COR-L47 (cell line): Measurements from ENCODE around the gene MEPCE.
"Not testable (repeated sequence)": the region's sequence is repeated elsewhere in the genome, so short reads cannot be mapped to it uniquely, and the experiment has no call there.

Experiments
- DNase-seq: peaks from one replicate; lab custom pipeline; 2025; lab: John Stamatoyannopoulos, UW

MEPCE gene

DNA sequence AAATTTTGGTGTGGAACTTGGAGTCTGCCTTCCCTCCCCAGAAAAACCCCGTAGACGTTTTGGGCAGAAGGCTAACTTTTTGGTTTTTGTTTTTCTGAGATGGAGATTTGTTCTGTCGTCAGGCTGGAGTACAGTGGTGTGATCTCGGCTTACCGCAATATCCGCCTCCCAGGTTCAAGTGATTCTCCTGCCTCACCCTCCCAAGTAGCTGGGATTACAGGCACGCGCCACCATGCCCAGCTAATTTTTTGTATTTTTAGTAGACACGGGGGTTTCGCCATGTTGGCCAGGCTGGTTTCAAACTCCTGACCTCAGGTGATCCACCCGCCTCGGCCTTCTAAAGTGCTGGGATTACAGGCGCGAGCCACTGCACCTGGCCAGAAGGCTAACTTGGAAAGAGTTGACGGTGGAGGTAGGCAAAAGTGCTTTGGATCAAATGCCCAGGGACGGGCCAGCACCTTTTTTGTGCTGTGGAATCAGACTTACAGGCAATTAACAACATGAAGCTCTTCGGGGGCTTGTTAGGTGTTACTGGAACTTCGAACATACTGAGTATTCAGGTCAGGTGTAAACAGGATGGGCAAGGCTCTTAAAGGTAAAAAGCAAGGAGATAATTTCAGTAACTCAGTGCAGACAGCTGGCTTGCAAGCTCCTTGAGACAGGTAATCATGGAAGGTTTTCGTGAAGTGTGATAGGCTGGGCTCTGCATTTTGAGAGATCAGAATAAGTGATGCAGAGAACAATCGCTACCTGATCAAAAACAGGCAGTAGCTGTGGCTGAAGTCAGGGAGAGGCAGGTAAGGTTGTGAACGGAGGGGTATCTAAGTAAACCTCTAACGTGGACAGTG, 4.9 kb downstream of the MEPCE start:
- no peak for DNase-seq

DNA sequence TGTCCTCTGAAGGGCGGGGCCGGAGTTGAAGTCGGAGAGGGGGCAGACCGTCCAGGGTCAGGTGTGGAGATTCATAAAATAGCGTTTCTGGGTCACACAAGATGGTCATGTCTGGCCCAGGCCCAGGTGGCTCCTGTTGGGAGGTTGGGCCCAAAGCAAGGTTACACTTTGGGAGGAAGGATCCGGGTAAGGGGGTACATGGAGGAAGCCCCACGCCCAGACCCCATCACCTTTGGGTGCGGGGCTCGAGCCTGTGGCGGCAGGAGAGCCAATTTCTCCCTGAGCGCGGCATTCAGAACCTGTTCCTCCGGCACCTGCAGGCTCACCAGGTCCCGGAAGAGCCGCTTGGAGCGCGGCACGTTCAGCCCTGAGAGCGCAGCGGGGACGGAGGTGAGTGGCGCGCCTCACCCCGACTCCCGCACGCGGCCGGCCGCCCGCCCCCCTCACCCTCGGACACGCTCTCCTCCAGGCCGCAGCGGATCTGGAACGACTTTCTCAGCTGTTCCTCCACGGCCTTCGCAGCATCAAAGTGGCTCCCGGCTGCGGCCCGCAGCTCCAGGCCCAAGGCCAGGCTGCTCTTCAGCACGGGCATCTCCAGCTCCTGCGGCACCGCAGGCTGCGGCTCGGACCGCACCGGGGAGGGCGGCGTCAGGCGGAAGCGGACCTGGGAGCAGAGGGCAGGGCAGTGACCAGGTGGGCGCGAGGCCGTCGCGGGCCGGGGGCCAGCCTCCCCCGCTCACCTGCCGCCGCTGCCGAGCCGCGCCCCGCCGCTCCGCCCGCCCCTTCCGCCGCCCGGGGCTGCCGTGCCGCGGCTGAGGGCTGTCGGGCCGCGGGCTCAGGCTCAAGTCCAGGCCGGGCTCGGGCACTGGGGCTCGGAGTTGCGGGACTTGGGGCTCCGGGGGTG, 6.0 kb downstream of the MEPCE start:
- DNase-seq = peak; percentile 52

DNA sequence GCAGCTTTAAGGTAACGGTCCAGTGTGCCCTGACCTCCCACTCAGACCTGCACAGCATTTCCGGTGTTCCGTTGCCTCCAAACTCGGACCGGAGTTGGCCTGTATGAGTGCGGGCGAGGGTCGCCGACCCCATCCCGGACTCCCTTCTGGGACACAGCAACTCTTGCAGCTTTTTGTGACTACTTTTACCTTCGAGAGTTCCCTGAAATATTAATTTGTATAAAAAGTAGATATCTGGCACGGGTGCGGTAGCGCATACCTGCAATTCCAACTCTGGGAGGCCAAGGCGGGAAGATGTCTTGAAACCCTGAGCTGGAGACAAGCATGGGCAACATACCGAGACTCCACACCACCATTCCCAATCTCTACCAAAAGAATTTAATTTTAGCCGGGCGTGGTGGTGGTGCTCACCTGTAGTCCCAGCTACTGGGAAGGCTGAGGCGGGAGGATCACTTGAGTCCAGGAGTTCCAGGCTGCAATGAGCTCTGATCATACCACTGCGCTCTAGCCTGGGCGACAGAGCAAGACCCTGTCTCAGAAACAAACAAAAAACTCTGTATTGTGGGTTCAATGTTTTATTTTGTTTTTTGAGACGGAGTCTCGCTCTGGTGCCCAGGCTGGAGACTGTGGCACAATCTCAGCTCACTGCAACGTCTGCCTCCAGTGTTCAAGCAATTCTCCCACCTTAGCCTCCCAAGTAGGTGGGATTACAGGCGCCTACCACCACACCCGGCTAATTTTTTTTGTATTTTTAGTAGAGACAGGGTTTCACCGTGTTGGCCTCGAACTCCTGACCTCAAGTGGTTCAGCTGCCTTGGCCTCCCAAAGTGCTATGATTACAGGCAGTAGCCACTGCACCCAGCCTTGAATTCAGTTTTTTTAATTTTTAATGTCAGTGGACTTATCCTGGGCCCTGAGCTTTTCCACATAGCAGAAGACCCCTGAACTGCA, 7.8 kb downstream of the MEPCE start:
- DNase-seq = no peak

DNA sequence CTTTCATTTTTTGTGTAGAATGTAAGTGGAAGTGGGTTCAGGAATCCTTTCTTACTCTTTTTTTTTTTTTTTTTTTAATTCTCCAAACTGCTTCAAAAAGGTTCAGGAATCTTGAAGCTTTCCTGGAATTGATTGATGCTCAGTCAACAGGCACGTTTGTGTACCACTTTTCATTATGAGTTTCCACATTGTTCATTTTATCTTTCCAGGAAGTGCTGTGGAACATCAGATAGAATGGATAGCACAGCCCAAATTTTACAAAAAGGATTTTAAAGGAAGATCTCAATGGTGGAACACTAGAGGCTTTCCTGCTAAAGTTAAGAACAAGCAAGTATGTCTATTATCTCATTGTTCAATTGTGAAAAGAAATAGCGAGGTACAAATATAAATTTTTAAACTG, 8.5 kb downstream of the MEPCE start:
- no peak for DNase-seq

DNA sequence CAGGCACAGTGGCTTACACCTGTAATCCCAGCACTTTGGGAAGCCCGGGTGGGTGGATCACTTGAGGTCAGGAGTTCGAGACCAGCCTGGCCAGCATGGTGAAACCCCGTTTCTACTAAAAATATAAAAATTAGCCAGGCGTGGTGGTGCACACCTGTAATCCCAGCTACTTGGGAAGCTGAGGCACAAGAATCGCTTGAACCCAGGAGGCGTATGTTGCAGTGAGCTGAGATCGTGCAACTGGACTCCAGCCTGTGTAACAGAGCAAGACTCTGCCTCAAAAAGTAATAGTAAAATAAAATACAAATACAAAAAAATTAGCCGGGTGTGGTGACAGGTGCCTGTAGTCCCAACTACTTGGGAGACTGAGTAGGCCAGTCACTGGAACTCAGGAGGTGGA, 9.1 kb downstream of the MEPCE start:
- DNase-seq = not testable (repeated sequence)

DNA sequence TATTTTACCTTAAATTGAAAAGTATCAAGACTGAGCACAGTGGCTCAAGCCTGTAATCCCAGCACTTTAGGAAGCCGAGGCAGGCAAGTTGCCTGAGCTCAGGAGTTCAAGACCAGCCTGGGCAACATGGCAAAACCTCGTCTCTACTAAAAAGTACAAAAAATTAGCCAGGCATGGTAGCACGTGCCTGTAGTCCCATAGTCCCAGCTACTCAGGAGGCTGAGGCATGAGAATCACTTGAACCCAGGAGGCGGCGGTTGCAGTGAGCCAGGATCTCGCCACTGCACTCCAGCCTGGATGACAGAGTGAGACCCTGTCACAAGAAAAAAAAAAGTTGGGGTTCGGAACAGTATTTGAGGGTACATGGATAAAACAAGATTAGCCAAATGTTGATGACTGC, 9.6 kb downstream of the MEPCE start:
- not testable (repeated sequence) for DNase-seq

DNA sequence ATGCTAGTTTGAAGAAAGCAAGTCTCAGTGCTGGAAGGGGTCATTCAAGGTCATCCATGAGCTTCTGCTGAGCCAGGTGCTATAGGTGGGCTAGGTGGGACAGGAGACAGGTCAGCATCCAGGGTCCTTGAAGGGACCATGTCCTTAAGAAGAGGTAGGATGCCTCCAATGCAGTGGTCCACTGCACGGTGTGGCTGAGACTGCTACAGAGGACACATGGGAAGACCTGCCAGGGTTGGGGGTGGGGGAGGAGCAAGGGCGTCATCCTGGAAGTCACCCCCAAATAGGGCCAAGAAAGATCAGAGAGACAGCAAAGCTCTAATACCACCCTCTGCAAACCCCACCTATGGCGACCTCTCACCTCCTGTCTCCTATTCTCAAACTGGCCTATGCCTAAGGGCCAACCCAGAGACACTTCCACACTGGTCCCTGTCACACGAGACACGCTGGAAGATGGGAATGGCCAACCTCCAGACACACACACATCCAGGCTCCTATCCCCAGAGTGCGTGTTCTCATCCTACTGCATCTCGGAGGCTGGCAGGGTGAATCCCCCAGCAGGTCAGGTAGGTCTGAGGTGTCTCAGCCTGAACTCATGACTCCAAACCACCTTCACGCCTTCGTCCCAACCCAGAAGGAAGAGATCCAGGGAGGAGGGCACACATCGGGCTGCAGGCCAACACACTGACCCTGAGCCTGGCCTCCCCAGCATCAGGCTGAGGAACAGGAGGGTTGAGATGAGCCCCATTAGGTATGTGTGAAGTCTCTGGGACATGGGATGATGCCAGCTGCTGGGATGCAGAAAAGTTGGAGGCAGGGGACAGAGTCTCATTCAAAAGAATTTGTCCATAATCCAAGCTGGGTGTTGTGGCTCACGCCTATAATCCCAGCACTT, 12.3 kb downstream of the MEPCE start:
- no peak for DNase-seq

DNA sequence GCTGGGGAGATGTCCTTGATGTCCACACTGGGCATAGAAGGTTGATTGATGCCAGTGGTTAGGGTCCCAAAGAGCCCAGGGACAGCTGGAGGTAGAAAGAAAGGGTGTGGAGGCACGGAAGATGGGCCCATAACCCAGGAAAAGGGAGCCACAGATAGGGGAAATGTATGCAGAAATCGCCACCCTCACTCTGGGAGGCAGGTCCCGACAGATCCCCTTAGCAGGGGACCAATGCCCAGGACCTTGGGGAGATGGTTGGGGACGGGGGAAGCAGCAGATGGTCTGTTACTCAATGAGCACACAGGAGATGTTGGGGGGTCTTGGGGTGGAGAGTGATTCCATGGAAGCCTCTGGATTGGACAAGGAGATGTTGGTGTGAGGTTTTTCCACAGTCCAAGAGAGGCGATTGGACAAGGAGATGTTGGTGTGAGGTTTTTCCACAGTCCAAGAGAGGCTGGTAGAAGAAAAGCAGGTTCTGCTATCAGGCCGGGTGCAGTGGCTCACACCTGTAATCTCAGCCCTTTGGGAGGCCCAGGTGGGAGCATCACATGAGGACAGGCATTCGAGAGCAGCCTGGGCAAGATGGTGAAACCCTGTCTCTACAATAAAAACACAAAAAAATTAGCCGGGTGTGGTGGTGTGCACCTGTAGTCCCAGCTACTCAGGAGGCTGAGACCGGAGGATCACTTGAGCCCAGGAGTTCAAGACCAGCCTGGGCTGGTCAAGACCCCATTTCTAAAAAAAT, 13.6 kb downstream of the MEPCE start:
- no peak for DNase-seq

DNA sequence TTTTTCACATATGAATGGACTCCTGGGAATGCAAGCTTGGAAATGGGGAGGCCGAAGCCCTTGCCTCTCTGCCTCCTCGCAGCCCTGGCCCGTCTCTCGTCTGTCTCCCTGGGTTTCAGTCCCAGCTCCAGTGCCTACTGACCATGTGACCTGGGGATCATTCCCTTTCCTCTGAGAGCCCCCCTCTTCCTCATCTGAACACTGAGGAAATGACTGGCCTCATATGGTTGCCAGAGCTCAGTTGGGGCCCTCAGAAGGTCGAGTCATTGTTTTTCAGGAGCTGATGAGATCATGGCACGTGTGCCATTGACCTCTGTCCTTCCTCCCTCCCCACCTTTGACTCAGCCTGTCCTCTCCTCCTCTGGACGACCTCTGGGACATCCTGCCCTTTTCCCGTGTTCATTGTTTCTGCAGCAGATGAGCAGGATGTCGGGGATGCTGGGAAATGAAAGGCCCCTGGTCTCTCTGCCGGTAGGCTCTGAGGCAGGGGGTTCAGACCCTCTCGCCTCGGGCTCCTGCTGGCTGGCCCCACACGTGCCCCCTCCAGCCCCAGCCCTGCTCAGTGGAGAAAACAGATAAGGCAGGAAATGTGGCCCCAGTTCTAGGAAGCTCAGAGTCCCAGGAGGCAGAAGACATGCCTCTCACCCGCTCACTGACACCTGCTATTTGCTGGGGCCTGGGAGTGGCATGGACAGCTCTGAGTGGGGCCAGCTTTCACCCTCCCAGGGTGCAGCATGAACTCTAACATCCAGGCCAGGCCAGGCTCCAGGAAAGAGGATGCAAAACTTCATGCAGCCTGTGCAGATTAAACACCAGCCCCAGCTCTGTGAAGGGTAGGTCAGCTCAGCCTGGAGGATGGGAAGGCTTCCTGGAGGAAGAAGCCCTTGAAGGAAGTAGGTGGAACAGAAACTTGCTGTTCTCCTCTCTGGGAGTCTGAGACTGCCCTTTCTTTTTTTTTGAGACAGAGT, 15.0 kb downstream of the MEPCE start:
- no peak for DNase-seq

DNA sequence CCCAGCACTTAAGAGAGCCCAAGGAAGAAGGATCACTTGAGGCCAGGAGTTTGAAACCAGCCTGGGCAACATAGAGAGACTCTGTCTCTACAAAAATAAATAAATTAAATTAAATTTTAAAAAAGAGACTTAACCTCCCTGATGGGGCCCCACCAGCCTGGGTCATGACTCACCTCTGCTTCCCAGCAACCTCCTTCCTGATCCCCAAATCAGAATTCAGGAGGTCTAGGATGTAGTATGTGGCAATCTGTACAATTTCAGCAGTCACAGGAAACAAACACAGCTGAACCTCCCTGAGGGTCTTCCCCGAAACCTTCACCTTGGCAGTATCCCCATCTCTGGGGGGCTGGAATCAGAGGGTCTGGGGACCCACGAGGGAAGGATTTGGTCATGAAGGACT, 16.4 kb downstream of the MEPCE start:
- DNase-seq = no peak

DNA sequence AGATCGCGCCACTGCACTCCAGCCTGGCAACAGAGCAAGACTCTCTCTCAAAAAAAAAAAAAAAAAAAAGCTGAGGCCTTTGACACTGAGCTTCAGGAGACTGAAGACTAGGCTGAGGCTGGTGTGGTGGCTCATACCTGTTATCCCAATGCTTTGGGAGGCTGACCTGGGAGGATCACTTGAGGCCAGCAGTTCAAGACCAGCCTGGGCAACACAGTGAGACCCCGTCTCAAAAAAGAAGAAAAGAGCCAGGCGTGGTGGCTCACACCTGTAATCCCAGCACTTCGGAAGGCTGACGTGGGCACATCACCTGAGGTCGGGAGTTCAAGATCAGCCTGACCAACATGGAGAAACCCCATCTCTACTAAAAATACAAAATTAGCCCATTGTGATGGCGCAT, 17.7 kb downstream of the MEPCE start:
- DNase-seq = not testable (repeated sequence)

DNA sequence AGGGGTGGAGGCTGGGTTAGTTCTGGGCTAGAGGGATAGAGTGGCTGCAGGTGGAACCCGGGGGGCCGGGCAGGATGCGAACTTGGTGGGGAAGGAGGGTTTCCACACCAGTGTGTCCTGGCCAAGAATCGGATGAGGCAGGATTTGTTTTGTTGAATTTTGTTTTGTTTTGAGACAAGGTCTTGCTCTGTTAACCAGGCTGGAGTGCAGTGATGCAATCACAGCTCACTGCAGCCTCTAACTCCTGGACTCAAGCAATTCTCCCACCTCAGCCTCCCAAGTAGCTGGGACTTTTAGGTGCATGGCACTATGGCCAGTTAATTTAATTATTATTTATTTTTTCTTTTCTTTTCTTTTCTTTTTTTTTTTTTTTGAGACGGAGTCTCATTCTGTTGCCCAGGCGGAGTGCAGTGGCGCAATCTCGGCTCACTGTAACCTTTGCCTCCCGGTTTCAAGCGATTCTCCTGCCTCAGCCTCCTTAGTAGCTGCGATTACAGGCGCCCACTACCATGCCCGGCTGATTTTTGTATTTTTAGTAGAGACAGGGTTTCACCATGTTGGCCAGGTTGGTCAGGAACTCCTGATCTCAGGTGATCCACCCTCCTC, 19.7 kb downstream of the MEPCE start:
- no peak for DNase-seq

DNA sequence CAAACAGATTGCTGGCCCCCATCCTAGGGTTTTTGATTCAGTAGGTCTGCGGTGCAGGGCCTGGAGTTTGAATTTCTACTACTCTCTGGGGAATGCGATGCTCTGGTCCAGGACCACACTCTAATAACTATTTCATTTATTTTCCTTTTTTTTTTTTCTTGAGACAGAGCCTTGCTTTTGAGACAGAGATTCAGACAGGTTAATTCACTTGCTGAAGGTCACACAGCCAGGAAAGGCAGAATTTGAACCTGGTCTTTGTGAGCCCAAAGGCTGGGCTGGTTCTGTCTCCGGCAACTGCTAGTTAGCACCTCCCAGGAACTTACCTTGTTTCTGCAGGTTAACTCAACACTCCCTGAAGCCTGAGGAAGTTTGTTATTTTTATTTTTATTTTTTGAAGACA, 22.9 kb downstream of the MEPCE start:
- no peak for DNase-seq

DNA sequence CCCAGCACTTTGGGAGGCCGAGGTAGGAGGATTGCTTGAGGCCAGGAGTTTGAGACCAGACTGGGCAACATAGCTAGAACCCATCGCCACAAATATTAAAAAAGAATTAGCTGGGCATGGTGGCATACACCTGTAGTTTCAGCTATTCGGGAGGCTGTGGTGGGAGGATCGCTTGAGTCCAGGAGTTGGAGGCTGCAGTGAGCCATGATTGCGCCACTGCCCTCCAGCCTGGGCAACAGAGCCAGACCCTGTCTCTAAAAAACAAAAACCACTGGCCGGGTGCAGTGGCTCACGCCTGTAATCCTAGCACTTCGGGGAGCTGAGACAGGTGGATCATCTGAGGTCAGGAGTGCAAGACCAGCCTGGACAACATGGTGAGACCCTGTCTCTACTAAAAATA, 24.2 kb downstream of the MEPCE start:
- DNase-seq = not testable (repeated sequence)

DNA sequence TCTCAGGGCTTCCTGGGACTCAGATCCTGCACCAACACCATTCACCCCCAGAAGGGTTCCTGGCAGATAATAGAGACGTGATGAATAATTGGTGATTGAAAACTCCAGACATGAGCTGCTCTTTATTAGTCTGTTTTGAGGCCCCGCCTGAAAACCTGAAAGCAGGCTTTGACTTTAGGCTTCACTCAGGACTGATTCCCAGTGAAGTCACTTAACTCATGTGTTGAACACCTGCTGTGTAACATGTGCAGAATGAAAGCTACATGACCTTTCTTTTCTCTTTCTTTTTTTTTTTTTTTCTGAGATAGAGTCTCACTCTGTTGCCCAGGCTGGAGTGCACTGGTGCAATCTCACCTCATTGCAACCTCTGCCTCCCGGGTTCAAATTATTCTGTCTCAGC, 25.6 kb downstream of the MEPCE start:
- no peak for DNase-seq

DNA sequence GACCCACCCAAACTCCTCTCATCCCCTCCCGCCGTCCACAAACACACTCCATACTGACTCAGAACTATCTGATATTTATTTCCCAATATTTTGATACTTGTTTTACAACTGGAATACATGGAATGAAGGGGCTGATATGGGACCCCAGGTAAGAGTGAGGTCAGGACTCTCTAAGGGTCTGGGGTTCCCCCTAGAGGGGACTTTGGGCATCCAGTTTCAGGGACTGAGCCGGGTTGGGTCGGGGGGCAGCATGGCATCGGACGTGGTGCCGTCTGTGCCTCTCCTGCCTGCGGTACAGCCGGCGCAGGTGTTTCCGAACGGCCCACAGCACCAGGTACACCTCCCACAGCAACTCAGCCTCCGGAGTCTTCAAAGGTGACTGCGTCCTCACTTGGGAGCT, 26.9 kb downstream of the MEPCE start:
- no peak for DNase-seq

DNA sequence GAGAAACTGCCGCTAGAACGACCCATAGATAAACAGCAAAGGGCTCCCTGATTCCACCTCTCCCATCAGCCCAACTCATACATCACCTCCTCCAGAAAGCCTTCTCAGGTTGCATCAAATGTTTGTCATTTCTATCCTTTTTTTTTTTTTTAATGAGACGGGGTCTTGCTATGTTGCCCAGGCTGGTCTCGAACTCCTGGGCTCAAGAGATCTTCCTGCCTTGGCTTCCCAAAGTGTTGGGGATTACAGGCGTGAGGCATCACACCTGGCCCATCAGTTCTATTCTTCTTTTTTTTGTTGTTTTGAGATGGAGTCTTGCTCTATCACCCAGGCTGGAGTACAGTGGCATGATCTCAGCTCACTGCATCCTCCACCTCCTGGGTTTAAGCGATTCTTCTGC, 27.4 kb downstream of the MEPCE start:
- DNase-seq = no peak

DNA sequence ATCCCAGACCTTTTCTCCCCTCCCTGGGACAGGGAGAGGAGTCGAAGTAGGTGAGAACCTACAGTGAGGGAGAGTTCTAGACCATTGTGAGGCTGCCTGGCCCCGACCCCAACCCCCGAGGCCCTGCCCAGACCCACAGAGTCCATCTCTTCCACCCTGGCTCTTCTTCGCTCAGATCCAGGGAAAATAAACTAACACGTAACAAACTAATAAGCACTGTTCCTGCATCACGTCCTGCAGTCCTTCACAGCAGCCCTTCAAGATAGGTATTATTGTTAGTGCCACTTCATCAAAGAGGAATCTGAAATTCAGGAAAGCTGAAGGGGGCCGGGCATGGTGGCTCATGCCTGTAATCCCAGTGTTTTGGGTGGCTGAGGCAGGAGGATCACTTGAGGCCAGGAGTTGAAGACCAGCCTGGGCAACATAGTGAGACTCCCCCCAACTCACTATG, 34.6 kb downstream of the MEPCE start, which contains the start of gene SPACDR:
SPACDR (minus strand) TSS at position 51 of the 451 bp plus-strand sequence. CDS start 235 bp downstream, outside the sequence.
- DNase-seq = no peak
